Effector memory CD4-positive, alpha-beta T cell (primary cell): ENCODE results near the gene NBR1.
"Not testable (repeated sequence)": the region's sequence is repeated elsewhere in the genome, so short reads cannot be mapped to it uniquely, and the experiment has no call there.

Experiments used
- DNase-seq, 3 donors: peaks; one replicate each; pipeline ENCODE4 v3.0.0-alpha.2; 2020
- H3K27ac ChIP-seq: 2 replicates; pipeline ENCODE4 v1.7.0; 2013; ENCODE audit warnings: mild to moderate bottlenecking, low read length, moderate library complexity; ENCODE audit not compliant: insufficient read depth, poor library complexity, severe bottlenecking
- H3K27me3 ChIP-seq: replicated peaks from 2 replicates; pipeline ENCODE4 v1.7.0; 2013; ENCODE audit warnings: mild to moderate bottlenecking, low read length; ENCODE audit not compliant: insufficient read depth, control insufficient read depth, poor library complexity, severe bottlenecking
- H3K36me3 ChIP-seq: 2 replicates; pipeline ENCODE4 v1.7.0; 2013; ENCODE audit warnings: mild to moderate bottlenecking, low read length, moderate library complexity; ENCODE audit not compliant: control insufficient read depth, insufficient read depth
- H3K4me1 ChIP-seq: 2 replicates; pipeline ENCODE4 v1.7.0; 2013; ENCODE audit warnings: low read length, mild to moderate bottlenecking; ENCODE audit not compliant: control insufficient read depth, insufficient read depth, poor library complexity, severe bottlenecking
- H3K4me3 ChIP-seq: 2 replicates; pipeline ENCODE4 v1.7.0; 2013; ENCODE audit warnings: low read length, low read depth, mild to moderate bottlenecking; ENCODE audit not compliant: insufficient read depth, poor library complexity, severe bottlenecking
- H3K9me3 ChIP-seq: 2 replicates; pipeline ENCODE4 v1.7.0; 2013; ENCODE audit warnings: mild to moderate bottlenecking, low read length, moderate library complexity; ENCODE audit not compliant: control insufficient read depth
- total RNA-seq, 3 donors: gene quantifications; one replicate each; lab custom pipeline; 2026; lab: John Stamatoyannopoulos, UW

Gene NBR1, protein sequence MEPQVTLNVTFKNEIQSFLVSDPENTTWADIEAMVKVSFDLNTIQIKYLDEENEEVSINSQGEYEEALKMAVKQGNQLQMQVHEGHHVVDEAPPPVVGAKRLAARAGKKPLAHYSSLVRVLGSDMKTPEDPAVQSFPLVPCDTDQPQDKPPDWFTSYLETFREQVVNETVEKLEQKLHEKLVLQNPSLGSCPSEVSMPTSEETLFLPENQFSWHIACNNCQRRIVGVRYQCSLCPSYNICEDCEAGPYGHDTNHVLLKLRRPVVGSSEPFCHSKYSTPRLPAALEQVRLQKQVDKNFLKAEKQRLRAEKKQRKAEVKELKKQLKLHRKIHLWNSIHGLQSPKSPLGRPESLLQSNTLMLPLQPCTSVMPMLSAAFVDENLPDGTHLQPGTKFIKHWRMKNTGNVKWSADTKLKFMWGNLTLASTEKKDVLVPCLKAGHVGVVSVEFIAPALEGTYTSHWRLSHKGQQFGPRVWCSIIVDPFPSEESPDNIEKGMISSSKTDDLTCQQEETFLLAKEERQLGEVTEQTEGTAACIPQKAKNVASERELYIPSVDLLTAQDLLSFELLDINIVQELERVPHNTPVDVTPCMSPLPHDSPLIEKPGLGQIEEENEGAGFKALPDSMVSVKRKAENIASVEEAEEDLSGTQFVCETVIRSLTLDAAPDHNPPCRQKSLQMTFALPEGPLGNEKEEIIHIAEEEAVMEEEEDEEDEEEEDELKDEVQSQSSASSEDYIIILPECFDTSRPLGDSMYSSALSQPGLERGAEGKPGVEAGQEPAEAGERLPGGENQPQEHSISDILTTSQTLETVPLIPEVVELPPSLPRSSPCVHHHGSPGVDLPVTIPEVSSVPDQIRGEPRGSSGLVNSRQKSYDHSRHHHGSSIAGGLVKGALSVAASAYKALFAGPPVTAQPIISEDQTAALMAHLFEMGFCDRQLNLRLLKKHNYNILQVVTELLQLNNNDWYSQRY
- total RNA-seq, result 115 to 124 (median 119) reads per million in 3 donors

GRCh38 chr17:43170766-43171585 is at the start of gene NBR1:
NBR1 (plus strand) TSS chr17:43171214; CDS start chr17:43175800, 4,586 bp downstream.
- H3K27me3 ChIP-seq, result no peaks in the 10 kb centered on the region
- no peaks in the 10 kb centered on the region for H3K9me3 ChIP-seq
- DNase-seq, result peak; percentile 90 to 96 (median 95)
- H3K4me3 ChIP-seq, result peak within 1 kb of the TSS; percentile 91
- peaks cover 6% of the 10 kb centered on the region for H3K36me3 ChIP-seq
- peaks cover 30% of the 10 kb centered on the region for H3K4me1 ChIP-seq
- peak within 1 kb of the TSS; percentile 99 for H3K27ac ChIP-seq

DNA sequence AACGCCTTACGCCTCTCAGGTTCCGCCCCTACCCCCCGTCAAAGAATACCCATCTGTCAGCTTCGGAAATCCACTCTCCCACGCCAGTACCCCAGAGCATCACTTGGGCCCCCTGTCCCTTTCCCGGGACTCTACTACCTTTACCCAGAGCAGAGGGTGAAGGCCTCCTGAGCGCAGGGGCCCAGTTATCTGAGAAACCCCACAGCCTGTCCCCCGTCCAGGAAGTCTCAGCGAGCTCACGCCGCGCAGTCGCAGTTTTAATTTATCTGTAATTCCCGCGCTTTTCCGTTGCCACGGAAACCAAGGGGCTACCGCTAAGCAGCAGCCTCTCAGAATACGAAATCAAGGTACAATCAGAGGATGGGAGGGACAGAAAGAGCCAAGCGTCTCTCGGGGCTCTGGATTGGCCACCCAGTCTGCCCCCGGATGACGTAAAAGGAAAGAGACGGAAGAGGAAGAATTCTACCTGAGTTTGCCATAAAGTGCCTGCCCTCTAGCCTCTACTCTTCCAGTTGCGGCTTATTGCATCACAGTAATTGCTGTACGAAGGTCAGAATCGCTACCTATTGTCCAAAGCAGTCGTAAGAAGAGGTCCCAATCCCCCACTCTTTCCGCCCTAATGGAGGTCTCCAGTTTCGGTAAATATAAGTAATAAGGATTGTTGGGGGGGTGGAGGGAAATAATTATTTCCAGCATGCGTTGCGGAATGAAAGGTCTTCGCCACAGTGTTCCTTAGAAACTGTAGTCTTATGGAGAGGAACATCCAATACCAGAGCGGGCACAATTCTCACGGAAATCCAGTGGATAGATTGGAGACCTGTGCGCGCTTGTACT is 45.7 kb upstream of the NBR1 start, which contains the start of gene BRCA1:
BRCA1 (minus strand) TSS at position 232 of the 834 bp plus-strand sequence. CDS start 1,268 bp downstream, outside the sequence.
- Histone ChIP-seq H3K9me3 (no peaks in the 10 kb centered on the region), H3K4me1 (peaks cover 15% of the 10 kb centered on the region), H3K27me3 (no peaks in the 10 kb centered on the region), H3K4me3 (peak within 1 kb of the TSS; percentile 77), H3K36me3 (peaks cover 4% of the 10 kb centered on the region), H3K27ac (peak within 1 kb of the TSS; percentile 76)
- peak; percentile 84 to 92 (median 87) for DNase-seq

- H3K4me1 ChIP-seq, result peaks cover 15% of the 10 kb centered on the region
- no peak for DNase-seq
- no peaks in the 10 kb centered on the region for H3K27me3 ChIP-seq
- no peaks in the 10 kb centered on the region for H3K9me3 ChIP-seq
- peak overlapping the region; percentile 76 for H3K27ac ChIP-seq
- peaks cover 4% of the 10 kb centered on the region for H3K36me3 ChIP-seq
- peak overlapping the region; percentile 72 for H3K4me3 ChIP-seq
These were observed 44.8 kb upstream of the NBR1 start for GRCh38 chr17:43125967-43126910.

DNA sequence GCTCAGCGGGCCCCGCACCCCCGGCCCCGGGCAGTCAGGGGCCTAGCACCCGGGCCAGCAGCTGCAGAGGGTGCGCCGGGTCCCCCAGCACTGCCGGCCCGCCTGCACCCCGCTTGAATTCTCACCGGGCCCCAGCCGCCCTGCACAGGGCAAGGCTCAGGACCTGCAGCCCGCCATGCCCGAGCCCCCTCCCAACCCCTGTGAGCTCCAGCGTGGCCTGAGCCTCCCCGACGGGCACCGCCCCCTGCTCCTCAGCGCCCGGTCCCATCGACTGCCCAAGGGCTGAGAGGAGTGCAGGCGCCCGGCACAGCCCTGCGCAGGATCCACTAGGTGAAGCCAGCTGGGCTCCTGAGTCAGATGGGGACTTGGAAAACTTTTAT is 44.1 kb upstream of the NBR1 start:
- H3K27me3 ChIP-seq, result no peaks in the 10 kb centered on the region
- H3K36me3 ChIP-seq, result peaks cover 4% of the 10 kb centered on the region
- H3K9me3 ChIP-seq, result no peaks in the 10 kb centered on the region
- H3K4me1 ChIP-seq, result peaks cover 15% of the 10 kb centered on the region
- no peak overlapping the region for H3K4me3 ChIP-seq
- no peak for DNase-seq
- H3K27ac ChIP-seq, result no peak overlapping the region

- H3K4me3 ChIP-seq, H3K9me3 ChIP-seq, H3K36me3 ChIP-seq, H3K27ac ChIP-seq, DNase-seq, H3K27me3 ChIP-seq: not testable (repeated sequence)
- H3K4me1 ChIP-seq, result peaks cover 15% of the 10 kb centered on the region
These were observed 43.6 kb upstream of the NBR1 start for GRCh38 chr17:43127333-43127876.

- no peak for DNase-seq
- Histone ChIP-seq H3K36me3 (peaks cover 8% of the 10 kb centered on the region), H3K27ac (no peak overlapping the region), H3K4me1 (peaks cover 10% of the 10 kb centered on the region), H3K27me3 (no peaks in the 10 kb centered on the region), H3K9me3 (no peaks in the 10 kb centered on the region), H3K4me3 (no peak overlapping the region)
These were observed 41.4 kb upstream of the NBR1 start for GRCh38 chr17:43129671-43130010.

GRCh38 chr17:43132117-43132516 is 38.9 kb upstream of the NBR1 start:
- no peaks in the 10 kb centered on the region for H3K4me1 ChIP-seq
- no peak overlapping the region for H3K4me3 ChIP-seq
- no peaks in the 10 kb centered on the region for H3K9me3 ChIP-seq
- H3K27me3 ChIP-seq, result no peaks in the 10 kb centered on the region
- no peak for DNase-seq
- H3K27ac ChIP-seq, result no peak overlapping the region
- H3K36me3 ChIP-seq, result peaks cover 13% of the 10 kb centered on the region

GRCh38 chr17:43133439-43133838 is 37.6 kb upstream of the NBR1 start:
- H3K36me3 ChIP-seq, DNase-seq, H3K27ac ChIP-seq, H3K9me3 ChIP-seq, H3K27me3 ChIP-seq, H3K4me1 ChIP-seq, H3K4me3 ChIP-seq: not testable (repeated sequence)
